H9 (cell line): ENCODE measurements around the gene PUS10. TPM values are rescaled to one million over a fixed set of nuclear protein-coding genes. Genes with fewer than 3 reads are reported as not detected.

Experiments used
- DNase-seq: peaks from one replicate; pipeline ENCODE4 v3.0.0-alpha.2; 2017
- H2AFZ ChIP-seq: one replicate; pipeline ENCODE4 v1.6.1; 2013; ENCODE audit warnings: mild to moderate bottlenecking, low read length, control low read depth, moderate library complexity
- H2AK5ac ChIP-seq: 2 replicates; pipeline ENCODE4 v1.6.1; 2013; ENCODE audit warnings: low read length, control low read depth, mixed read lengths; ENCODE audit not compliant: insufficient read length
- H2BK120ac ChIP-seq: one replicate; pipeline ENCODE4 v1.6.1; 2013; ENCODE audit warnings: low read depth, mild to moderate bottlenecking, low read length, control low read depth, inconsistent platforms; ENCODE audit not compliant: poor library complexity, severe bottlenecking
- H2BK12ac ChIP-seq: 2 replicates; pipeline ENCODE4 v1.6.1; 2013; ENCODE audit warnings: low read length, control low read depth, mixed read lengths, low read depth; ENCODE audit not compliant: insufficient read length
- H2BK15ac ChIP-seq: 2 replicates; pipeline ENCODE4 v1.6.1; 2013; ENCODE audit warnings: low read depth, low read length, control low read depth
- H2BK20ac ChIP-seq: one replicate; pipeline ENCODE4 v1.6.1; 2013; ENCODE audit warnings: low read depth, mild to moderate bottlenecking, low read length, control low read depth, inconsistent platforms; ENCODE audit not compliant: poor library complexity, severe bottlenecking
- H2BK5ac ChIP-seq: 2 replicates; pipeline ENCODE4 v1.6.1; 2013; ENCODE audit warnings: low read length, control low read depth, mixed read lengths; ENCODE audit not compliant: insufficient read length
- H3K14ac ChIP-seq: 2 replicates; pipeline ENCODE4 v1.6.1; 2013; ENCODE audit warnings: low read length, control low read depth; ENCODE audit not compliant: insufficient read depth
- H3K18ac ChIP-seq: 2 replicates; pipeline ENCODE4 v1.6.1; 2013; ENCODE audit warnings: low read depth, mild to moderate bottlenecking, mixed read lengths, low read length, control low read depth; ENCODE audit not compliant: insufficient read length
- H3K23ac ChIP-seq: 2 replicates; pipeline ENCODE4 v1.6.1; 2013; ENCODE audit warnings: low read length, control low read depth, mixed read lengths, low read depth; ENCODE audit not compliant: insufficient read length
- H3K23me2 ChIP-seq: 2 replicates; pipeline ENCODE4 v1.6.1; 2013; ENCODE audit warnings: low read depth, mild to moderate bottlenecking, mixed read lengths, low read length, control low read depth; ENCODE audit not compliant: insufficient read length, poor library complexity, severe bottlenecking
- H3K27ac ChIP-seq: 2 replicates; pipeline ENCODE4 v1.5.1; 2013; ENCODE audit warnings: low read length, control low read depth, mixed read lengths, low read depth; ENCODE audit not compliant: insufficient read length
- H3K27me3 ChIP-seq: 2 replicates; pipeline ENCODE4 v1.6.1; 2013; ENCODE audit warnings: low read length, control low read depth, inconsistent platforms; ENCODE audit not compliant: insufficient read depth
- H3K4ac ChIP-seq: 2 replicates; pipeline ENCODE4 v1.6.1; 2013; ENCODE audit warnings: low read depth, mild to moderate bottlenecking, control low read depth, inconsistent platforms, low read length, moderate library complexity
- H3K4me1 ChIP-seq: 2 replicates; pipeline ENCODE4 v1.6.1; 2013; ENCODE audit warnings: low read length, control low read depth, inconsistent platforms; ENCODE audit not compliant: insufficient read depth
- H3K4me2 ChIP-seq: 2 replicates; pipeline ENCODE4 v1.6.1; 2013; ENCODE audit warnings: low read length, control low read depth, mixed read lengths; ENCODE audit not compliant: insufficient read length, insufficient read depth
- H3K56ac ChIP-seq: 2 replicates; pipeline ENCODE4 v1.6.1; 2013; ENCODE audit warnings: low read depth, mild to moderate bottlenecking, mixed read lengths, low read length, control low read depth; ENCODE audit not compliant: insufficient read length
- H3K79me1 ChIP-seq: 2 replicates; pipeline ENCODE4 v1.6.1; 2013; ENCODE audit warnings: low read depth, mild to moderate bottlenecking, moderate library complexity, low read length, control low read depth, inconsistent platforms; ENCODE audit not compliant: insufficient read depth, poor library complexity, severe bottlenecking
- H3K79me2 ChIP-seq: 2 replicates; pipeline ENCODE4 v1.6.1; 2013; ENCODE audit warnings: low read length, control low read depth, inconsistent platforms; ENCODE audit not compliant: insufficient read depth
- H3K9ac ChIP-seq: 2 replicates; pipeline ENCODE4 v1.6.1; 2013; ENCODE audit warnings: low read length, control low read depth, mixed read lengths; ENCODE audit not compliant: insufficient read length; ENCODE audit errors: extremely low read depth
- H3K9me3 ChIP-seq: one replicate; pipeline ENCODE4 v1.6.1; 2013; ENCODE audit warnings: low read depth, low read length, inconsistent platforms; ENCODE audit not compliant: control insufficient read depth
- H3T11ph ChIP-seq: one replicate; pipeline ENCODE4 v1.6.1; 2013; ENCODE audit warnings: mild to moderate bottlenecking, low read length, control low read depth, inconsistent platforms
- H4K20me1 ChIP-seq: one replicate; pipeline ENCODE4 v1.6.1; 2013; ENCODE audit not compliant: control insufficient read depth, insufficient read length, insufficient read depth
- H4K5ac ChIP-seq: 2 replicates; pipeline ENCODE4 v1.6.1; 2013; ENCODE audit warnings: low read depth, mild to moderate bottlenecking, mixed read lengths, low read length, control low read depth; ENCODE audit not compliant: insufficient read length
- H4K8ac ChIP-seq: replicated peaks from 2 replicates; pipeline ENCODE4 v1.6.1; 2013; ENCODE audit warnings: low read length, control low read depth, mixed read lengths, low read depth; ENCODE audit not compliant: insufficient read length
- H4K91ac ChIP-seq: 2 replicates; pipeline ENCODE4 v1.6.1; 2013; ENCODE audit warnings: low read depth, mild to moderate bottlenecking, moderate library complexity, mixed read lengths, low read length, control low read depth; ENCODE audit not compliant: insufficient read length
- H3K27ac Mint-ChIP-seq, 3 experiments: 2 replicates in 2 of 3; 3 replicates in 1 of 3; pipeline ENCODE4 v1.8.0; 2020 to 2021; ENCODE audit warnings: mixed read lengths in 3 of 3, mild to moderate bottlenecking in 1 of 3, moderate library complexity in 1 of 3
- H3K27me3 Mint-ChIP-seq: 2 replicates; pipeline ENCODE4 v1.8.0; 2021; ENCODE audit warnings: low read depth, mild to moderate bottlenecking, moderate library complexity, mixed read lengths
- H3K36me3 Mint-ChIP-seq, 3 experiments: 2 replicates in 2 of 3; 3 replicates in 1 of 3; pipeline ENCODE4 v1.8.0; 2020 to 2021; ENCODE audit warnings: low read depth in 3 of 3, mixed read lengths in 3 of 3; ENCODE audit not compliant: insufficient read depth in 1 of 3
- H3K4me1 Mint-ChIP-seq, 2 experiments: 2 replicates each; pipeline ENCODE4 v1.8.0; 2020; ENCODE audit warnings: mixed read lengths in 2 of 2
- H3K4me3 Mint-ChIP-seq, 2 experiments: 2 replicates in 1 of 2; 3 replicates in 1 of 2; pipeline ENCODE4 v1.8.0; 2020 to 2021; ENCODE audit warnings: mild to moderate bottlenecking in 2 of 2, mixed read lengths in 2 of 2, moderate library complexity in 1 of 2
- H3K9me3 Mint-ChIP-seq, 2 experiments: 2 replicates in 1 of 2; 3 replicates in 1 of 2; pipeline ENCODE4 v1.8.0; 2020; ENCODE audit warnings: mild to moderate bottlenecking in 2 of 2, mixed read lengths in 2 of 2, moderate library complexity in 1 of 2
- CTCF ChIP-seq: fragments of 200-600 bp; sonication (generic); conservative IDR thresholded peaks from 3 replicates; pipeline ENCODE4 v1.8.0; 2021; ENCODE audit warnings: antibody characterized with exemption, mild to moderate bottlenecking
- WGBS: extraction: QIAGEN DNeasy Blood & Tissue Kit; methylation state at CpG from one replicate; pipeline ENCODE4 v1.1.7; 2013; ENCODE audit warnings: missing lambda C conversion rate, low lambda C conversion rate, mixed read lengths; ENCODE audit not compliant: insufficient read length; ENCODE audit errors: extremely low coverage; 5-methylcytosine and 5-hydroxymethylcytosine counted together
- total RNA-seq: library from RNA; stranded (reverse); gene quantifications from 2 replicates; pipeline ENCODE4 v1.2.1, GENCODE V29; 2021

Gene PUS10
- total RNA-seq, 1 experiment from 2014 or later, result 2.3 TPM

DNA sequence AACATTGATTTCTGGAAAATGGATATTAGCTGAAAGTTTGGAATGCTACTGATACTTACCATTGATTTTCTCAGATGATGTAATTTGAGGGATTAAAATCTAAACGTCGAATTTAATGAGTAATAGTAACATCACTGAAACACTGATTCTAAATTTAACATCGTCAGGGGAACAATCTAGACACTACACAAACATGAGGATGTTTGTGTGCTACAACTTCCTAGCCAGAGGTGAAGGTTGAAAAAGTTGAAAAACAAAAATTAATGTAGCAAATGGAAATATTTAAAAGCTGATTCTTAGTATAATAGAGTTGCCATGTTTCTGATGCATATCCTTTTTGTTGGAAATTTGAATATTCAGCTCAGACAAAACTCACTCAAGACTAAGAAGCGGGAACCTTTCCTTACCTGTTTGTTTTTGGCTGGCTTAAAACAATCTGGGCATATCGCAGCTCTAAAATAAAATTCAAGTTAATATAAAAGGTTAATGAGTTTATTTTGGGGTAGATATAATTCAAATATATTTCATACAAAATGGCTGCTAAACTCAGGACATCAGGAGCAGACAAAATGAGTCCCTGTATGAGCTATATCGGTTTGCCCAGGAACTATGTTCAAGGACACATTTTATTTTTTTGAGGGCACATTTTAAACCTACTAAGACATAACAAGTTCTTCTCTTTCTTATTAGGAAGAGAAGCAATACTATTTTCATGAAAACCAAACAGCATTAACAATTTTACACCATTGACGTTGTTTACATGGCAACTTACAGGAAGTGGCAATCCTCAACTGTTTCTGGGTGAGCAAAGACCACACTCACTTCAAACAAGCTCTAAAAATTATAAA is 53.2 kb downstream of the PUS10 start:
- H4K5ac ChIP-seq, result no peak overlapping the region
- H3K27ac ChIP-seq, result no peak overlapping the region
- no peak overlapping the region for H2BK12ac ChIP-seq
- no peak overlapping the region for H2BK5ac ChIP-seq
- H4K20me1 ChIP-seq, result no peaks in the 10 kb centered on the region
- TF ChIP-seq CTCF, result no peak
- H3K23ac ChIP-seq, result no peak overlapping the region
- no peak overlapping the region for H3K14ac ChIP-seq
- no peaks in the 10 kb centered on the region for H3K27me3 ChIP-seq
- Mint-ChIP-seq H3K4me1 (peaks cover 3 to 9% of the 10 kb centered on the region in 2 experiments; a peak in 3 of 4 replicates), H3K4me3 (no peak overlapping the region), H3K36me3 (no peaks in the 10 kb centered on the region), H3K27me3 (no peaks in the 10 kb centered on the region), H3K9me3 (no peaks in the 10 kb centered on the region), H3K27ac (no peak overlapping the region; a peak in 1 of 7 replicates)
- H2BK15ac ChIP-seq, result no peak overlapping the region
- H3T11ph ChIP-seq, result no peak overlapping the region
- no peak overlapping the region for H3K4me2 ChIP-seq
- H4K8ac ChIP-seq, result no peak overlapping the region
- DNase-seq, result no peak
- no CpG with 5 or more reads among the region's 7 CpGs for WGBS
- no peak overlapping the region for H2BK20ac ChIP-seq
- H3K56ac ChIP-seq, result no peak overlapping the region
- H3K9me3 ChIP-seq, result no peaks in the 10 kb centered on the region
- peak overlapping the region; percentile 62 for H2AFZ ChIP-seq
- no peak overlapping the region for H4K91ac ChIP-seq
- H3K9ac ChIP-seq, result no peak overlapping the region
- no peak overlapping the region for H2AK5ac ChIP-seq
- no peaks in the 10 kb centered on the region for H3K23me2 ChIP-seq
- no peak overlapping the region for H2BK120ac ChIP-seq
- H3K79me1 ChIP-seq, result no peaks in the 10 kb centered on the region
- H3K18ac ChIP-seq, result no peak overlapping the region
- H3K4ac ChIP-seq, result no peak overlapping the region
- H3K79me2 ChIP-seq, result no peaks in the 10 kb centered on the region
- no peaks in the 10 kb centered on the region; the same call in 1 of the 2 replicates for H3K4me1 ChIP-seq
